Measurements from ENCODE around the gene TRRAP.

Gene TRRAP

GRCh38 chr7:99010281-99010680 lies 131.9 kb downstream of the TRRAP start:
- H3K4me3 ChIP-seq (ENCODE audit: low read depth in 1 of 2, low read length in 1 of 2): no peak overlapping the region
- peaks cover 99% of the 10 kb centered on the region for H3K36me3 ChIP-seq
- no peaks in the 10 kb centered on the region for H3K9me3 ChIP-seq
- H3K4me1 ChIP-seq (ENCODE audit: control insufficient read depth in 1 of 2, insufficient read depth in 1 of 2, low read depth in 1 of 2, low read length in 1 of 2): no peaks in the 10 kb centered on the region
- no peak overlapping the region for H3K27ac ChIP-seq
- H3K27me3 ChIP-seq: no peaks in the 10 kb centered on the region
- no peak for TF ChIP-seq CTCF (IDR thresholded peaks at IDR 0.05)

- H3K9me3 ChIP-seq: no peaks in the 10 kb centered on the region
- no peaks in the 10 kb centered on the region for H3K4me1 ChIP-seq (ENCODE audit: control insufficient read depth in 1 of 2, insufficient read depth in 1 of 2, low read depth in 1 of 2, low read length in 1 of 2)
- H3K4me3 ChIP-seq (ENCODE audit: low read depth in 1 of 2, low read length in 1 of 2): no peak overlapping the region
- no peak for TF ChIP-seq CTCF (IDR thresholded peaks at IDR 0.05)
- H3K27me3 ChIP-seq: no peaks in the 10 kb centered on the region
- H3K27ac ChIP-seq: no peak overlapping the region
- H3K36me3 ChIP-seq: peaks cover 95% of the 10 kb centered on the region
Observed at GRCh38 chr7:99011341-99011705, 133.0 kb downstream of the TRRAP start.

DNA sequence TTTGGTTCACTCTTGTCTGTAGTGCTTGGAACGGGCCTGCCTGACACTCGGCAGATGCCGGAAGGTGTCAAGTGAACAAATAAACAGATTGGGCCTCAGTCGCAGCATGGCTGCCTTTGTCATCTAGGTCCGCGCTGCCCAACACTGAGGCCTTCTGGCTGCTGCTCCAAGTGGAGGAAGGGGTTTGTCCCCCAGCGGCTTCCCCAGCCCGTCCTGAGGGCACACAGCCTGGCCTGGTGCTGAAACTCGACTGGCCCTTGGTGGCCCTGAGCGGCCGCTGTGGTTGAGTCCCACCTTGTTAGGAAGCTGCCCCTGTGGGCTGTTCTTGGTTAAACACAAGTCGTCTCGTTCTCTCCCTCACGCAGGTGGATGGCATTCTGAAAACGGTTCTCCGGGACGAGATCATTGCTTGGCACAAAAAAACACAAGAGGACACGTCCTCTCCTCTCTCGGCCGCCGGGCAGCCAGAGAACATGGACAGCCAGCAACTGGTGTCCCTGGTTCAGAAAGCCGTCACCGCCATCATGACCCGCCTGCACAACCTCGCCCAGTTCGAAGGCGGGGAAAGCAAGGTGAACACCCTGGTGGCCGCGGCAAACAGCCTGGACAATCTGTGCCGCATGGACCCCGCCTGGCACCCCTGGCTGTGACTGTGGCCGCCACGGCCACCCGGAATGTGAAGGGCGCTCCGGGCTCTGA lies 133.5 kb downstream of the TRRAP start:
- H3K27me3 ChIP-seq: no peaks in the 10 kb centered on the region
- no peaks in the 10 kb centered on the region for H3K9me3 ChIP-seq
- H3K4me1 ChIP-seq (ENCODE audit: control insufficient read depth in 1 of 2, insufficient read depth in 1 of 2, low read depth in 1 of 2, low read length in 1 of 2): no peaks in the 10 kb centered on the region
- H3K36me3 ChIP-seq: peaks cover 89% of the 10 kb centered on the region
- no peak overlapping the region for H3K4me3 ChIP-seq (ENCODE audit: low read depth in 1 of 2, low read length in 1 of 2)
- no peak for TF ChIP-seq CTCF (IDR thresholded peaks at IDR 0.05)
- H3K27ac ChIP-seq: no peak overlapping the region

- Histone ChIP-seq H3K27ac (no peak overlapping the region), H3K27me3 (no peaks in the 10 kb centered on the region), H3K4me1 (ENCODE audit: control insufficient read depth in 1 of 2, insufficient read depth in 1 of 2, low read depth in 1 of 2, low read length in 1 of 2) (no peaks in the 10 kb centered on the region), H3K9me3 (no peaks in the 10 kb centered on the region), H3K4me3 (ENCODE audit: low read depth in 1 of 2, low read length in 1 of 2) (no peak overlapping the region), H3K36me3 (peaks cover 82% of the 10 kb centered on the region)
- no peak for TF ChIP-seq CTCF (IDR thresholded peaks at IDR 0.05)
Observed at GRCh38 chr7:99012722-99013121, 134.4 kb downstream of the TRRAP start.

DNA sequence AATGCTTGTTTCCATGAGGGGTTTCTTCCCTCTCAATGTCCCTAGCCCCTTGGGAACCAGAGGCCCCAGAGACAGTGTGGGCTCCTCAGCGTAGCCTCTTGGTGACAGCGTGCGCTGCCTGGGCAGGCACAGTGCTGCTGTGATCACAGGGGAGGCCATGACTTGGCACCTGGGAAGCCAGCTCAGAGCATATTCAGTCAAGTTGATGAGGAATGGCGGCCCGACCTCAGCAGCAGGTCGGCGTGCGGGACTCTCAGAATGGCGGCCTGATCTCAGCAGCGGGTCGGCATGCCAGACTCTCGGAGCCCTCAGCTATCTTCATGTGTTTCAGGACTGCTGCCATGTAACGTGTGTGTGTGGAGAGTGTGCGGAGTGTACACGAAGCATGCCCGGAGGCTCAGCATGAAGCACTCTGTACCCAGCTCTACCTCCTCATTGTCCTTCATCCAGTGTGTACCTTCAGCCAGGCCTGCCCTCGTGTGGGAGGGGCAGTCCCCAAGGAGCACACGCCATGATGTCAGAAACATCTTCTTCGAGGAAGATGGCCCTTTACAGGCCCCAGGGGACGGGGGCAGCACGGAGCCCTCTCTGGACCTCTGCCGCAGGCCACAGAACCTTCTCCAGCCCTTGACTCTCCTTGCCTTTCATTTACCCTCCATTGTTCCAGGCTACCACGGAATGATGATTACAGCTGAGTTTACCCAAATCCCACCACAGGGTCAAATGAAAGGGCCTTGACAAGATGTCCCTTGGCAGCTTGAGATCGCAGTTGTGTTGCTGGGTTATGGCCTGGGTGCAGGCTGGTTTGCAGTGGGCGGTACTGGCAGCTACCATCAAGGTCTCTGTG lies 135.2 kb downstream of the TRRAP start:
- Histone ChIP-seq H3K4me1 (ENCODE audit: control insufficient read depth in 1 of 2, insufficient read depth in 1 of 2, low read depth in 1 of 2, low read length in 1 of 2) (no peaks in the 10 kb centered on the region), H3K4me3 (ENCODE audit: low read depth in 1 of 2, low read length in 1 of 2) (no peak overlapping the region), H3K9me3 (no peaks in the 10 kb centered on the region), H3K27ac (no peak overlapping the region), H3K27me3 (no peaks in the 10 kb centered on the region), H3K36me3 (peaks cover 74% of the 10 kb centered on the region)
- no peak for TF ChIP-seq CTCF (IDR thresholded peaks at IDR 0.05)
